ENCODE measurements around the gene EXOC1. TPM values are rescaled to one million over a fixed set of nuclear protein-coding genes. Genes with fewer than 3 reads are reported as not detected.
"Not testable (repeated sequence)": the region's sequence is repeated elsewhere in the genome, so short reads cannot be mapped to it uniquely, and the experiment has no call there.

The EXOC1 gene
- total RNA-seq, 1 experiment from 2014 or later = 17.8 TPM

DNA sequence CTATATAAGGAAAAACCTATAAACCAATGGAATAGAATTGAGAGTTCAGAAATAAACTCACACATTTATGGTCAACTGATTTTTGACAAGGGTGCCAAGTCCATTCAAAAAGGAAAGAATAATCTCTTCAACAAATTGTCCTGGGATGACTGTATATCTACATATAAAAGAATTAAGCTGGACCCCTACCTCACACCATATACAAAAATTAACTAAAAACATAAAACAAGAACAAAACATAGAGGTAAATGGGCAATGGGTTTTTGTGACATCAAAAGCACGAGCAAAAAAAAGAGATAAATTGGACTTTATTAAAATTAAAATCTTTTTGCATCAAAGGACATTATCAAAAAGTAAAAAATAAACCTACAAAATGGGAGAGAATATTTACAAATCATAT lies 15.5 kb upstream of the EXOC1 start:
- no peak overlapping the region for H3K4me3 ChIP-seq (ENCODE audit: insufficient read depth, low read depth, low read length)
- no peaks in the 10 kb centered on the region for H3K36me3 ChIP-seq (replicated peaks; ENCODE audit: control insufficient read depth, insufficient read depth, low read length)
- no peaks in the 10 kb centered on the region for H3K27me3 ChIP-seq (ENCODE audit: control insufficient read depth, insufficient read depth, low read length)
- no peak for DNase-seq

- no peaks in the 10 kb centered on the region for H3K27me3 ChIP-seq (ENCODE audit: control insufficient read depth, insufficient read depth, low read length)
- no peak for DNase-seq
- H3K4me3 ChIP-seq (ENCODE audit: insufficient read depth, low read depth, low read length) = no peak overlapping the region
- H3K36me3 ChIP-seq (replicated peaks; ENCODE audit: control insufficient read depth, insufficient read depth, low read length) = no peaks in the 10 kb centered on the region
These were observed 15.1 kb upstream of the EXOC1 start for GRCh38 chr4:55838356-55838755.

GRCh38 chr4:55838952-55839351 lies 14.5 kb upstream of the EXOC1 start:
- Histone ChIP-seq H3K4me3 (ENCODE audit: insufficient read depth, low read depth, low read length) (no peak overlapping the region), H3K27me3 (ENCODE audit: control insufficient read depth, insufficient read depth, low read length) (no peaks in the 10 kb centered on the region), H3K36me3 (replicated peaks; ENCODE audit: control insufficient read depth, insufficient read depth, low read length) (no peaks in the 10 kb centered on the region)
- DNase-seq = no peak

GRCh38 chr4:55840956-55841355 lies 12.5 kb upstream of the EXOC1 start:
- no peak overlapping the region for H3K4me3 ChIP-seq (ENCODE audit: insufficient read depth, low read depth, low read length)
- no peaks in the 10 kb centered on the region for H3K27me3 ChIP-seq (ENCODE audit: control insufficient read depth, insufficient read depth, low read length)
- DNase-seq = no peak
- H3K36me3 ChIP-seq (replicated peaks; ENCODE audit: control insufficient read depth, insufficient read depth, low read length) = no peaks in the 10 kb centered on the region

DNA sequence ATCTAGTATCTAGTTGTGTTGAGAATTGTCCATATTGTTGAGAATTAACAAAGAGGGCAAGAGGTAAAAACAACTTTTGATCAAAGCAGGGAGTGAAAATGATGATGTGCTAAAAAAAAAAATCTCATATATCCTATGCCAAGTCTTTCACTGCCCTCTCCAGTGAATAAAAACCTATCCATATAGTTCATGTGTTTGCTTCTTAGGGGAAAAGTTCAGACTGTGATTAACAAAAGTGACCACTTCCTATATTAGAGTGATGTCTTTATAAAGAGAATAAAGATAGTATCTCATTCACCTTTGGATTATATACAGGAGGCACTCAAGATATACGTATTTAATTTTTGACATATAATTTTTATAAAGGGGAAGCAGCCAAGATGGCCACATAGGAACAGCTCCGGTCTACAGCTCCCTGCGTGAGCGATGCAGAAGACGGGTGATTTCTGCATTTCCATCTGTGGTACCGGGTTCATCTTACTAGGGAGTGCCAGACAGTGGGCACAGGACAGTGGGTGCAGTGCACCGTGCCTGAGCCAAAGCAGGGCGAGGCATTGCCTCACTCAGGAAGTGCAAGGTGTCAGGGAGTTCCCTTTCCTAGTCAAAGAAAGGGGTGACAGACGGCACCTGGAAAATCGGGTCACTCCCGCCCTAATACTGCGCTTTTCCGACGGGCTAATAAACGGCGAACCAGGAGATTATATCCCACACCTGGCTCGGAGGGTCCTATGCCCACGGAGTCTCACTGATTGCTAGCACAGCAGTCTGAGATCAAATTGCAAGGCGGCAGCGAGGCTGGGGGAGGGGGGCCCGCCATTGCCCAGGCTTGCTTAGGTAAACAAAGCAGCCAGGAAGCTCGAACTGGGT lies 11.8 kb upstream of the EXOC1 start:
- H3K27me3 ChIP-seq (ENCODE audit: control insufficient read depth, insufficient read depth, low read length); H3K36me3 ChIP-seq (replicated peaks; ENCODE audit: control insufficient read depth, insufficient read depth, low read length); DNase-seq: not testable (repeated sequence)
- H3K4me3 ChIP-seq (ENCODE audit: insufficient read depth, low read depth, low read length) = peak overlapping the region; percentile 32

DNA sequence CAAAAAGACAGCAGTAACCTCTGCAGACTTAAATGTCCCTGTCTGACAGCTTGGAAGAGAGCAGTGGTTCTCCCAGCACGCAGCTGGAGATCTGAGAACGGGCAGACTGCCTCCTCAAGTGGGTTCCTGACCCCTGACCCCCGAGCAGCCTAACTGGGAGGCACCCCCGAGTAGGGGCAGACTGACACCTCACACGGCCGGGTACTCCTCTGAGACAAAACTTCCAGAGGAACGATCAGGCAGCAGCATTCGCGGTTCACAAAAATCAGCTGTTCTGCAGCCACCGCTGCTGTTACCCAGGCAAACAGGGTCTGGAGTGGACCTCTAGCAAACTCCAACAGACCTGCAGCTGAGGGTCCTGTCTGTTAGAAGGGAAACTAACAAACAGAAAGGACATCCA lies 11.1 kb upstream of the EXOC1 start:
- not testable (repeated sequence) for DNase-seq; H3K27me3 ChIP-seq (ENCODE audit: control insufficient read depth, insufficient read depth, low read length); H3K36me3 ChIP-seq (replicated peaks; ENCODE audit: control insufficient read depth, insufficient read depth, low read length); H3K4me3 ChIP-seq (ENCODE audit: insufficient read depth, low read depth, low read length)

- DNase-seq = no peak
- H3K27me3 ChIP-seq (ENCODE audit: control insufficient read depth, insufficient read depth, low read length) = no peaks in the 10 kb centered on the region
- no peaks in the 10 kb centered on the region for H3K36me3 ChIP-seq (replicated peaks; ENCODE audit: control insufficient read depth, insufficient read depth, low read length)
- no peak overlapping the region for H3K4me3 ChIP-seq (ENCODE audit: insufficient read depth, low read depth, low read length)
These were observed 3.7 kb upstream of the EXOC1 start for GRCh38 chr4:55849724-55850123.

GRCh38 chr4:55851885-55852284 lies 1.6 kb upstream of the EXOC1 start:
- H3K27me3 ChIP-seq (ENCODE audit: control insufficient read depth, insufficient read depth, low read length) = no peaks in the 10 kb centered on the region
- H3K36me3 ChIP-seq (replicated peaks; ENCODE audit: control insufficient read depth, insufficient read depth, low read length) = no peaks in the 10 kb centered on the region
- no peak for DNase-seq
- H3K4me3 ChIP-seq (ENCODE audit: insufficient read depth, low read depth, low read length) = no peak overlapping the region

DNA sequence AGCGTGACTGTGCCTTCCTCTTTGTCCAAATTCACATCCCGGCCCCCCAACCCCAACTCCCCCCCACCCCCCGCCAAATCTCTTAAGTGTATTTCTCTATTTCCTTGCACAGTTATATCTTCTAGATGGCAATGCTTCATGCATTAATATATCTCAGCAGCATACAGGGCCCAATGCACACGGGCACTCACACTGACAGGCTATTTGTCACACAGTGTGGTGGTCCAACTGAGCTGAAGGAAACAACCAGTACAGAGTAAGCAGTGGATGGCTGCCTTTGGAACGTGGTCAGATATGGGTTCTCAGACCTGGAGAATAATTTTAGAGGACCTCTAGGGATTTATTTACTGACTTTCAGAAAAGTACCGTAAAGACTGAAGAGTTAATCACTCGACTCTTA lies 681 bp downstream of the EXOC1 start:
- H3K27me3 ChIP-seq (ENCODE audit: control insufficient read depth, insufficient read depth, low read length) = no peaks in the 10 kb centered on the region
- DNase-seq = no peak
- no peaks in the 10 kb centered on the region; the same call in 1 of the 2 replicates for H3K36me3 ChIP-seq (replicated peaks; ENCODE audit: control insufficient read depth, insufficient read depth, low read length)
- peak overlapping the region; percentile 85 for H3K4me3 ChIP-seq (ENCODE audit: insufficient read depth, low read depth, low read length)

- no peaks in the 10 kb centered on the region; the same call in 1 of the 2 replicates for H3K36me3 ChIP-seq (replicated peaks; ENCODE audit: control insufficient read depth, insufficient read depth, low read length)
- H3K4me3 ChIP-seq (ENCODE audit: insufficient read depth, low read depth, low read length) = no peak overlapping the region
- DNase-seq = no peak
- H3K27me3 ChIP-seq (ENCODE audit: control insufficient read depth, insufficient read depth, low read length) = no peaks in the 10 kb centered on the region
These were observed 4.1 kb downstream of the EXOC1 start for GRCh38 chr4:55857586-55857985.

DNA sequence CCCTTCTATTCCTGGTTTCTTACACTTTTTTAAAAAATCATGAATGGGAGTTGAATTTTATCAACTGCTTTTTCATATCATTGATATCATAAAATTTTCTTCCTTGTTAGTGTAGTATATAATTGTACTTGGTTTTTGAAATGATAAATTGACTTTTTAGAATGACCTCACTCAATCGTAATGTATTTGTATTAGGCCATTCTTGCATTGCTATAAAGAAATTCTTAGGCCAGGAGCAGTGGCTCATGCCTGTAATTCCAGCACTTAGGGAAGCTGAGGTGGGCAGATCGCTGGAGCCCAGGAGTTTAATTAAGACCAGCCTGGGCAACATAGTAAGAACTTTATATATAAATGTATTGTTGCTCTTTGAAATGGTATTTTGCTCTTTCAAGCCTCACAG lies 6.3 kb downstream of the EXOC1 start:
- DNase-seq = no peak
- Histone ChIP-seq H3K36me3 (replicated peaks; ENCODE audit: control insufficient read depth, insufficient read depth, low read length) (no peaks in the 10 kb centered on the region; the same call in 1 of the 2 replicates), H3K27me3 (ENCODE audit: control insufficient read depth, insufficient read depth, low read length) (no peaks in the 10 kb centered on the region), H3K4me3 (ENCODE audit: insufficient read depth, low read depth, low read length) (no peak overlapping the region)

- Histone ChIP-seq H3K27me3 (ENCODE audit: control insufficient read depth, insufficient read depth, low read length) (no peaks in the 10 kb centered on the region), H3K4me3 (ENCODE audit: insufficient read depth, low read depth, low read length) (no peak overlapping the region), H3K36me3 (replicated peaks; ENCODE audit: control insufficient read depth, insufficient read depth, low read length) (no peaks in the 10 kb centered on the region)
- DNase-seq = no peak
These were observed 11.3 kb downstream of the EXOC1 start for GRCh38 chr4:55864577-55865223.

- no peak for DNase-seq
- H3K4me3 ChIP-seq (ENCODE audit: insufficient read depth, low read depth, low read length) = no peak overlapping the region
- H3K27me3 ChIP-seq (ENCODE audit: control insufficient read depth, insufficient read depth, low read length) = no peaks in the 10 kb centered on the region
- no peaks in the 10 kb centered on the region for H3K36me3 ChIP-seq (replicated peaks; ENCODE audit: control insufficient read depth, insufficient read depth, low read length)
These were observed 11.9 kb downstream of the EXOC1 start for GRCh38 chr4:55865228-55865806.

GRCh38 chr4:55866290-55866907 lies 13.0 kb downstream of the EXOC1 start:
- H3K36me3 ChIP-seq (replicated peaks; ENCODE audit: control insufficient read depth, insufficient read depth, low read length) = no peaks in the 10 kb centered on the region; the same call in 1 of the 2 replicates
- H3K4me3 ChIP-seq (ENCODE audit: insufficient read depth, low read depth, low read length) = no peak overlapping the region
- no peak for DNase-seq
- H3K27me3 ChIP-seq (ENCODE audit: control insufficient read depth, insufficient read depth, low read length) = no peaks in the 10 kb centered on the region

All from H7 (cell line).